ENCODE data around the gene PDE4D.

GRCh38 chr5:59558501-59558900 lies 335.0 kb downstream of the PDE4D start:
- TF ChIP-seq CTCF (conservative IDR thresholded peaks at IDR 0.05; ENCODE audit: low read depth, low read length) (no peak), RAD21 (IDR thresholded peaks at IDR 0.05; ENCODE audit: low read length) (no peak), RFX5 (IDR thresholded peaks at IDR 0.05; ENCODE audit: low read depth, low read length) (no peak), POLR2A (IDR thresholded peaks at IDR 0.05; ENCODE audit: low read depth, low read length) (no peak), MAZ (IDR thresholded peaks at IDR 0.05; ENCODE audit: borderline replicate concordance, low read depth, low read length) (no peak), MXI1 (IDR thresholded peaks at IDR 0.05; ENCODE audit: borderline replicate concordance, low read depth, low read length) (no peak), FOS (IDR thresholded peaks at IDR 0.05; ENCODE audit: low read depth, low read length) (no peak), RCOR1 (IDR thresholded peaks at IDR 0.05; ENCODE audit: insufficient replicate concordance, low read length) (no peak), CHD1 (IDR thresholded peaks at IDR 0.05; ENCODE audit: low read depth, low read length) (no peak), NFE2L2 (IDR thresholded peaks at IDR 0.05; ENCODE audit: low read depth, low read length) (no peak), BHLHE40 (IDR thresholded peaks at IDR 0.05; ENCODE audit: low read depth, low read length) (no peak)
- TF ChIP-seq, protein P1, sequence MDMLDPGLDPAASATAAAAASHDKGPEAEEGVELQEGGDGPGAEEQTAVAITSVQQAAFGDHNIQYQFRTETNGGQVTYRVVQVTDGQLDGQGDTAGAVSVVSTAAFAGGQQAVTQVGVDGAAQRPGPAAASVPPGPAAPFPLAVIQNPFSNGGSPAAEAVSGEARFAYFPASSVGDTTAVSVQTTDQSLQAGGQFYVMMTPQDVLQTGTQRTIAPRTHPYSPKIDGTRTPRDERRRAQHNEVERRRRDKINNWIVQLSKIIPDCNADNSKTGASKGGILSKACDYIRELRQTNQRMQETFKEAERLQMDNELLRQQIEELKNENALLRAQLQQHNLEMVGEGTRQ (IDR thresholded peaks at IDR 0.05; ENCODE audit: low read depth, low read length), result no peak
- TF ChIP-seq, protein P2, sequence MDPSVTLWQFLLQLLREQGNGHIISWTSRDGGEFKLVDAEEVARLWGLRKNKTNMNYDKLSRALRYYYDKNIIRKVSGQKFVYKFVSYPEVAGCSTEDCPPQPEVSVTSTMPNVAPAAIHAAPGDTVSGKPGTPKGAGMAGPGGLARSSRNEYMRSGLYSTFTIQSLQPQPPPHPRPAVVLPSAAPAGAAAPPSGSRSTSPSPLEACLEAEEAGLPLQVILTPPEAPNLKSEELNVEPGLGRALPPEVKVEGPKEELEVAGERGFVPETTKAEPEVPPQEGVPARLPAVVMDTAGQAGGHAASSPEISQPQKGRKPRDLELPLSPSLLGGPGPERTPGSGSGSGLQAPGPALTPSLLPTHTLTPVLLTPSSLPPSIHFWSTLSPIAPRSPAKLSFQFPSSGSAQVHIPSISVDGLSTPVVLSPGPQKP (IDR thresholded peaks at IDR 0.05; ENCODE audit: borderline replicate concordance, low read depth, low read length), result no peak

Data from IMR-90 (cell line).